IPS-18a (cell line): ENCODE results near the gene PLD5.
"Not testable (repeated sequence)": the region's sequence is repeated elsewhere in the genome, so short reads cannot be mapped to it uniquely, and the experiment has no call there.

Source experiments
- H3K27ac ChIP-seq: one replicate; pipeline ENCODE4 v1.5.1; 2013; ENCODE audit warnings: low read length
- H3K27me3 ChIP-seq: one replicate; pipeline ENCODE4 v1.6.1; 2013; ENCODE audit warnings: mild to moderate bottlenecking, low read length; ENCODE audit not compliant: control insufficient read depth, insufficient read depth
- H3K36me3 ChIP-seq: one replicate; pipeline ENCODE4 v1.6.1; 2013; ENCODE audit warnings: low read depth, low read length; ENCODE audit not compliant: control insufficient read depth
- H3K4me1 ChIP-seq: one replicate; pipeline ENCODE4 v1.6.1; 2013; ENCODE audit warnings: low read depth, low read length; ENCODE audit not compliant: control insufficient read depth
- H3K4me3 ChIP-seq: one replicate; pipeline ENCODE4 v1.5.1; 2013; ENCODE audit warnings: low read length
- H3K9ac ChIP-seq: one replicate; pipeline ENCODE4 v1.6.1; 2013; ENCODE audit warnings: mild to moderate bottlenecking, low read length, moderate library complexity
- H3K9me3 ChIP-seq: one replicate; pipeline ENCODE4 v1.6.1; 2013; ENCODE audit warnings: low read depth, low read length; ENCODE audit not compliant: control insufficient read depth

PLD5 gene

DNA sequence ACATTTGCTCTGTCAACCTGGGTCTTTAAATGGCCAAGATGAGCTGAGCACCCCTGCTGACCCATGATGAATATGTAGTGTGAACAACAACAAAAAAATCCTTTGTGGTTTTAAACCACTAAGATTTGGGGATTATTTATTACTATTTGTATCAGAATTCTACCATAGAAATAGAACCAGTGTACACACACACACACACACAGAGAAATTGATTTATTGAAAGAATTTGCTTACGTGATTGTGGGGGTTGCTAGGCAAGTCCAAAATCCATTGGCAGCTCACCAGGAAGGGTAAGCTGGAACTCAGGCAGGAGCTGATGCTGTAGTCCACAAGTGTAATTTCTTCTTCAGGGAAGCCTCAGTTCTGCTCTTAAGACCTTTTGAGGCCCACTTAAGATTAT is 443.1 kb downstream of the PLD5 start:
- no peaks in the 10 kb centered on the region for H3K27me3 ChIP-seq
- peaks cover 10% of the 10 kb centered on the region for H3K4me1 ChIP-seq
- no peak overlapping the region for H3K9ac ChIP-seq
- H3K9me3 ChIP-seq, result no peaks in the 10 kb centered on the region
- H3K36me3 ChIP-seq, result no peaks in the 10 kb centered on the region
- H3K27ac ChIP-seq, result no peak overlapping the region
- no peak overlapping the region for H3K4me3 ChIP-seq

DNA sequence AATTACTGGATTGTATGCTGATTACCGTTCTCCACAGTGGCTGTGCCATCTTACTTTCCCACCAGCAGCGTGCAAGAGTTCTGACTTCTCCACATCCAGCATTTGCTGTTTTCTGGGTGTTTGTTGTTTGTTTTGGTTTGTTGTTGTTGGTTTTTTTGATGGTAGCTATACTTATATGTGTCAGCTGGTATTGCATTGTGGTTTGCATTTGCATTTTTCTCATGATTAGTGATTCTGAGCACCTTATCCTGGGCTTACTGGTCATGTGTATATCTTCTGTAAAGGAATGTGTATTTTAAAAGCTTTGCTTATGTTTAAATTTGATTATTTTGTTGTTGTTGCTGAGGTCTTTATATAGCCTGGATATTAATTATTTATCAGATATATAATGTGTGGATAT is 458.7 kb downstream of the PLD5 start:
- Histone ChIP-seq H3K9ac (no peak overlapping the region), H3K4me1 (peaks cover 4% of the 10 kb centered on the region), H3K27me3 (no peaks in the 10 kb centered on the region), H3K27ac (no peak overlapping the region), H3K36me3 (no peaks in the 10 kb centered on the region), H3K4me3 (no peak overlapping the region), H3K9me3 (no peaks in the 10 kb centered on the region)

GRCh38 chr1:242062271-242062670 is 462.2 kb downstream of the PLD5 start:
- no peak overlapping the region for H3K27ac ChIP-seq
- H3K9me3 ChIP-seq, result no peaks in the 10 kb centered on the region
- H3K4me1 ChIP-seq, result no peaks in the 10 kb centered on the region
- H3K4me3 ChIP-seq, result no peak overlapping the region
- no peak overlapping the region for H3K9ac ChIP-seq
- no peaks in the 10 kb centered on the region for H3K36me3 ChIP-seq
- H3K27me3 ChIP-seq, result no peaks in the 10 kb centered on the region

- H3K4me3 ChIP-seq, result no peak overlapping the region
- no peak overlapping the region for H3K9ac ChIP-seq
- no peaks in the 10 kb centered on the region for H3K9me3 ChIP-seq
- no peak overlapping the region for H3K27ac ChIP-seq
- H3K36me3 ChIP-seq, result no peaks in the 10 kb centered on the region
- peaks cover 3% of the 10 kb centered on the region for H3K4me1 ChIP-seq
- no peaks in the 10 kb centered on the region for H3K27me3 ChIP-seq
Measured at GRCh38 chr1:242059976-242060375, 464.5 kb downstream of the PLD5 start.

DNA sequence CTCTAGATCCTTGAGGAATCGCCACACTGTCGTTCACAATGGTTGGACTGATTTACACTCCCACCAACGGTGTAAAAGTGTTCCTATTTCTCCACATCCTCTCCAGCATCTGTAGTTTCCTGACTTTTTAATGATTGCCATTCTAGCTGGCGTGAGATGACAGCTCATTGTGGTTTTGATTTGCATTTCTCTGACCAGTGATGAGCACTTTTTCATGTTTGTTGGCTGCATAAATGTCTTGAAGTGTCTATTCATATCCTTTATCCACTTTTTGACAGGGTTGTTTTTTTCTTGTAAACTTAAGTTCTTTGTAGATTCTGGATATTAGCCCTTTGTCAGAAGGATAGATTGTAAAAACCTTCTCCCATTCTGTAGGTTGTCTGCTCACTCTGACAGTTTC is 465.9 kb downstream of the PLD5 start:
- not testable (repeated sequence) for H3K27me3 ChIP-seq, H3K36me3 ChIP-seq, H3K9me3 ChIP-seq, H3K4me3 ChIP-seq, H3K9ac ChIP-seq, H3K27ac ChIP-seq, H3K4me1 ChIP-seq

GRCh38 chr1:242058181-242058580 is 466.3 kb downstream of the PLD5 start:
- not testable (repeated sequence) for H3K9me3 ChIP-seq, H3K27ac ChIP-seq, H3K36me3 ChIP-seq, H3K4me3 ChIP-seq, H3K27me3 ChIP-seq, H3K9ac ChIP-seq
- H3K4me1 ChIP-seq, result peaks cover 12% of the 10 kb centered on the region

DNA sequence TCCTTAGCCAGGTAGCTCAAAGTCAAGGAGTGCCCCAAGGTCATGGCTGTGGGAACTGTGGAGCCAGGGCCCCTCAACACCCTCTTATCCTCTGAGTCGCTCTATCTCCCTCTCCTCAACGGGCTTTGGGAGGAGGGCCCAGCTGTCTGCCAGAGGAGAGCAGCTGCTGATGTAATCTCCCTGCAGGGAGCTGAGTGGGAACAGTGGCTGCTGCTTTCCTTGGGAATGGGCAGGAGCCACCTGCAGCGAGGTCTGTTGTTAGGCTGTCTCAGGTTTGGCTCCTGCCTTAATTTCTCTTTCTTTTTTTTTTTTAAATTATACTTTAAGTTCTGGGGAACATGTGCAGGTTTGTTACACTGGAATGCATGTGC is 466.8 kb downstream of the PLD5 start:
- Histone ChIP-seq H3K9me3 (no peaks in the 10 kb centered on the region), H3K4me3 (no peak overlapping the region), H3K27me3 (no peaks in the 10 kb centered on the region), H3K36me3 (no peaks in the 10 kb centered on the region), H3K4me1 (peaks cover 15% of the 10 kb centered on the region), H3K27ac (no peak overlapping the region), H3K9ac (no peak overlapping the region)

DNA sequence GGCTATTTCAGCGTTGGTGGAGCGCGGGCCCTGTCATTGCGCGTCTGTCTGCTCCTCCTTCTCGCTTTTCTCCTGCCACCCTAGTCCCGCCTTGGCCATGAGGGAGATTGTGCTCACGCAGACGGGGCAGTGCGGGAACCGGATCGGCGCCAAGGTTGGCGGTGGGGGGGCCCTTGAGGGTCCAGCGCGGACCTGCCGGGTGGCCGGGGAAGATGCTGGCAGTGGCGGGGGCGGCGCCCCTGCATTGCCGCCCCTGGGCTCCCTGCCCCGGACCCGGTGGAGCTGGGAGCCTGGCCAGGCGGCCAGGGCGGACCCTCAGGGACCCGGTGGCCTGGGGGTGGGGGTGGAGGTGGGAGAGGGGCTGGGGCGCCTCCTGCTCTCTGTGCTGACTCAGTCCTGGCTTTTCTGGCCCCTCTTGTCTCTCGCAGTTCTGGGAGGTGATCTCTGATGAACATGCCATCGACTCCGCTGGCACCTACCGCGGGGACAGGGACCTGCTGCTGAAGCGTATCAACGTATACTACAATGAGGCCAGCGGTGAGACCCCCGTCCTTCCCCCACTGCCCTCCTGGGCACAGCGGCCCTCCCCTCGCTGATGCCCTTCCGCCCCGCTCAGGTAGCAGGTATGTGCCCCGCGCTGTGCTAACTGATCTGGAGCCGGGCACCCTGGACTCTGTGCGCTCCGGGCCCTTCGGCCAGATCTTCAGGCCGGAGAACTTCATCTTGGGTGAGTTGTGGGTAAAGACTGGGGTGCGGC is 467.3 kb downstream of the PLD5 start:
- Histone ChIP-seq H3K9me3 (no peaks in the 10 kb centered on the region), H3K27me3 (no peaks in the 10 kb centered on the region), H3K4me3 (no peak overlapping the region), H3K9ac (no peak overlapping the region), H3K27ac (no peak overlapping the region), H3K4me1 (peaks cover 15% of the 10 kb centered on the region), H3K36me3 (no peaks in the 10 kb centered on the region)

DNA sequence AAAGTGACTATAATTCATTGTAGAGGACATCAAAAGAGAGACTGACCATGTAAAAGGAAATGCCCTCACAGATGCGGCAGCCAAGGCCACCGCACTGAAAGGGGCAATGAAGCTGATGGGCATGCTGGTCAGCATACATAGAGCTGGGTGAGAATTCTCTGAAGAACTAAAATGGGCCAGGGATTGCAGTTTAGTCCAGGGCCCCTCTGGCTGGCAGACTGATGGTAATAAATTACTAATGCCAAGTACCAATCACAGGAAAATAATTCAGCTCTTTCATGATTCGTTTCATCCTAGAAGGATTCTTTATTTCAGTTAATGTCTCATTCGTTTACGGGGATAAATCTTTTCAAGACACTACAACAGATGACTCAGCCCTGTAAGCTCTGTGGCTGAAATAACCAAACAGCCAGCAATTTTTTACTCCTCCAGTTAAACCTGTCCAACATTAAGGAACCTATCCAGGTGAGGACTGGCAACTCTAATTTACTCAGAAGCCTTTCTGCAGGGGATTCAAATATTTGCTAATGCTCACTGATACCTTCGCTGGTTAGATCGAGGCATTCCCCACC is 468.7 kb downstream of the PLD5 start:
- Histone ChIP-seq H3K4me3 (no peak overlapping the region), H3K27ac (no peak overlapping the region), H3K36me3 (no peaks in the 10 kb centered on the region), H3K27me3 (no peaks in the 10 kb centered on the region), H3K4me1 (peaks cover 15% of the 10 kb centered on the region), H3K9ac (no peak overlapping the region), H3K9me3 (no peaks in the 10 kb centered on the region)

DNA sequence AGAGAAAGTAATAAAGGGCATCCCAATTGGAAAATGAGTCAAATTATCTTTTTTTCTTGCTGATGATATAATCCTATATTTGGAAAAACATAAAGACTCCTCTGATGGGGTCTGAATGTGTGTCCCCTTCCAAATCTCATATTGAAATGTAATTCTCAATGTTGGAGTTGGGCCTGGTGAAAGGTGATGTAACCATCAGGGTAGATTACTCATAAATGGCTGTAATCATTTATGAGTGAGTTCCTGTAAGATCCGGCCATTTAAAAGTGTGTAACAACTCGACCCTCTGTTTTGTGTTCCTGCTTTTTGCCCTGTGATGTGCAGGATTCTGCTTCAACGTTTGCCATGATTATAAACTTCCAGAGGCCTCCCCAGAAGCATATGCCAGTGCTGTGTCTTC is 481.3 kb downstream of the PLD5 start:
- Histone ChIP-seq H3K27me3 (no peaks in the 10 kb centered on the region), H3K4me1 (no peaks in the 10 kb centered on the region), H3K9me3 (no peaks in the 10 kb centered on the region), H3K36me3 (no peaks in the 10 kb centered on the region), H3K9ac (no peak overlapping the region), H3K27ac (no peak overlapping the region), H3K4me3 (no peak overlapping the region)

GRCh38 chr1:242034392-242034791 is 490.1 kb downstream of the PLD5 start:
- Histone ChIP-seq H3K4me3 (no peak overlapping the region), H3K36me3 (no peaks in the 10 kb centered on the region), H3K4me1 (no peaks in the 10 kb centered on the region), H3K9me3 (no peaks in the 10 kb centered on the region), H3K27me3 (no peaks in the 10 kb centered on the region), H3K9ac (no peak overlapping the region), H3K27ac (no peak overlapping the region)

GRCh38 chr1:242033447-242033846 is 491.1 kb downstream of the PLD5 start:
- no peaks in the 10 kb centered on the region for H3K27me3 ChIP-seq
- no peak overlapping the region for H3K9ac ChIP-seq
- H3K4me3 ChIP-seq, result no peak overlapping the region
- no peaks in the 10 kb centered on the region for H3K4me1 ChIP-seq
- no peaks in the 10 kb centered on the region for H3K9me3 ChIP-seq
- no peak overlapping the region for H3K27ac ChIP-seq
- no peaks in the 10 kb centered on the region for H3K36me3 ChIP-seq
